ENCODE results near the gene DSP.

The DSP gene

GRCh38 chr6:7630792-7631191 is 89.3 kb downstream of the DSP start:
- Histone ChIP-seq H4K20me1 (ENCODE audit: insufficient read depth, low read length, poor library complexity, severe bottlenecking) (no peaks in the 10 kb centered on the region), H3F3A (ENCODE audit: low read depth) (no peaks in the 10 kb centered on the region), H2AFZ (ENCODE audit: low read length) (no peak overlapping the region), H3K36me3 (ENCODE audit: insufficient read depth, low read length) (no peaks in the 10 kb centered on the region), H3K9me2 (replicated peaks; ENCODE audit: low read depth, low read length) (no peaks in the 10 kb centered on the region), H3K4me1 (ENCODE audit: insufficient read depth, low read length, poor library complexity, severe bottlenecking) (no peaks in the 10 kb centered on the region), H3K79me2 (ENCODE audit: insufficient read depth, low read length) (no peaks in the 10 kb centered on the region), H3K4me3 (ENCODE audit: low read length, poor library complexity, severe bottlenecking) (no peak overlapping the region), H3K4me2 (ENCODE audit: low read depth, low read length, poor library complexity, severe bottlenecking) (no peak overlapping the region), H3K27me3 (ENCODE audit: insufficient read depth, low read length, poor library complexity, severe bottlenecking) (no peaks in the 10 kb centered on the region), H3K9ac (ENCODE audit: low read depth, low read length, poor library complexity, severe bottlenecking) (no peak overlapping the region), H3K9me3 (ENCODE audit: insufficient read depth, low read depth, low read length) (no peaks in the 10 kb centered on the region)
- TF ChIP-seq EZH2phosphoT487 (IDR thresholded peaks at IDR 0.05; ENCODE audit: borderline replicate concordance): no peak
- TF ChIP-seq, protein P1, sequence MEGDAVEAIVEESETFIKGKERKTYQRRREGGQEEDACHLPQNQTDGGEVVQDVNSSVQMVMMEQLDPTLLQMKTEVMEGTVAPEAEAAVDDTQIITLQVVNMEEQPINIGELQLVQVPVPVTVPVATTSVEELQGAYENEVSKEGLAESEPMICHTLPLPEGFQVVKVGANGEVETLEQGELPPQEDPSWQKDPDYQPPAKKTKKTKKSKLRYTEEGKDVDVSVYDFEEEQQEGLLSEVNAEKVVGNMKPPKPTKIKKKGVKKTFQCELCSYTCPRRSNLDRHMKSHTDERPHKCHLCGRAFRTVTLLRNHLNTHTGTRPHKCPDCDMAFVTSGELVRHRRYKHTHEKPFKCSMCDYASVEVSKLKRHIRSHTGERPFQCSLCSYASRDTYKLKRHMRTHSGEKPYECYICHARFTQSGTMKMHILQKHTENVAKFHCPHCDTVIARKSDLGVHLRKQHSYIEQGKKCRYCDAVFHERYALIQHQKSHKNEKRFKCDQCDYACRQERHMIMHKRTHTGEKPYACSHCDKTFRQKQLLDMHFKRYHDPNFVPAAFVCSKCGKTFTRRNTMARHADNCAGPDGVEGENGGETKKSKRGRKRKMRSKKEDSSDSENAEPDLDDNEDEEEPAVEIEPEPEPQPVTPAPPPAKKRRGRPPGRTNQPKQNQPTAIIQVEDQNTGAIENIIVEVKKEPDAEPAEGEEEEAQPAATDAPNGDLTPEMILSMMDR (conservative IDR thresholded peaks at IDR 0.05; ENCODE audit: low read length): no peak

DNA sequence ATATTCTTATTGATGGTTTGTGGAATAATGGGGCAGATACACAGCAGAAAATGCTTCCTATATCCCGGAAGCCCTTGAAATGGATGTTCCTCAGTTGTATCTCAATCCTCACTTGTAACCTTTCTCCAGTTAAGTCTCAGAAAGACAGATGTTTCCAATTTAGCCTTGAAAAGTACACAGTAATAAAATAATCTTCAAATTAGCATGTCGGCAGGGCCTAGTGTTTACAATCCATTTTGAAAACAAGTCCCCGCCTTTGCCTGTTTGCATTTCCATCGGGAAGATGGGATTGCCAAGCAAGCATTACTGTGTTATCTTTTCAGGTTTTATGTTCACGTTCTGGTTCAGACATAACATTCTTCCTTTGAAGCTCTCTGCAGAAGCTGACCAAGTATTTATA is 90.0 kb downstream of the DSP start:
- Histone ChIP-seq H3K4me3 (ENCODE audit: low read length, poor library complexity, severe bottlenecking) (no peak overlapping the region), H2AFZ (ENCODE audit: low read length) (no peak overlapping the region), H4K20me1 (ENCODE audit: insufficient read depth, low read length, poor library complexity, severe bottlenecking) (no peaks in the 10 kb centered on the region), H3K79me2 (ENCODE audit: insufficient read depth, low read length) (no peaks in the 10 kb centered on the region), H3F3A (ENCODE audit: low read depth) (no peaks in the 10 kb centered on the region), H3K36me3 (ENCODE audit: insufficient read depth, low read length) (no peaks in the 10 kb centered on the region), H3K4me2 (ENCODE audit: low read depth, low read length, poor library complexity, severe bottlenecking) (no peak overlapping the region), H3K4me1 (ENCODE audit: insufficient read depth, low read length, poor library complexity, severe bottlenecking) (no peaks in the 10 kb centered on the region), H3K9ac (ENCODE audit: low read depth, low read length, poor library complexity, severe bottlenecking) (no peak overlapping the region), H3K9me3 (ENCODE audit: insufficient read depth, low read depth, low read length) (no peaks in the 10 kb centered on the region), H3K27me3 (ENCODE audit: insufficient read depth, low read length, poor library complexity, severe bottlenecking) (no peaks in the 10 kb centered on the region), H3K9me2 (replicated peaks; ENCODE audit: low read depth, low read length) (no peaks in the 10 kb centered on the region; the same call in 1 of the 2 replicates)
- no peak for TF ChIP-seq EZH2phosphoT487 (IDR thresholded peaks at IDR 0.05; ENCODE audit: borderline replicate concordance)
- TF ChIP-seq, protein P1 (conservative IDR thresholded peaks at IDR 0.05; ENCODE audit: low read length): no peak

DNA sequence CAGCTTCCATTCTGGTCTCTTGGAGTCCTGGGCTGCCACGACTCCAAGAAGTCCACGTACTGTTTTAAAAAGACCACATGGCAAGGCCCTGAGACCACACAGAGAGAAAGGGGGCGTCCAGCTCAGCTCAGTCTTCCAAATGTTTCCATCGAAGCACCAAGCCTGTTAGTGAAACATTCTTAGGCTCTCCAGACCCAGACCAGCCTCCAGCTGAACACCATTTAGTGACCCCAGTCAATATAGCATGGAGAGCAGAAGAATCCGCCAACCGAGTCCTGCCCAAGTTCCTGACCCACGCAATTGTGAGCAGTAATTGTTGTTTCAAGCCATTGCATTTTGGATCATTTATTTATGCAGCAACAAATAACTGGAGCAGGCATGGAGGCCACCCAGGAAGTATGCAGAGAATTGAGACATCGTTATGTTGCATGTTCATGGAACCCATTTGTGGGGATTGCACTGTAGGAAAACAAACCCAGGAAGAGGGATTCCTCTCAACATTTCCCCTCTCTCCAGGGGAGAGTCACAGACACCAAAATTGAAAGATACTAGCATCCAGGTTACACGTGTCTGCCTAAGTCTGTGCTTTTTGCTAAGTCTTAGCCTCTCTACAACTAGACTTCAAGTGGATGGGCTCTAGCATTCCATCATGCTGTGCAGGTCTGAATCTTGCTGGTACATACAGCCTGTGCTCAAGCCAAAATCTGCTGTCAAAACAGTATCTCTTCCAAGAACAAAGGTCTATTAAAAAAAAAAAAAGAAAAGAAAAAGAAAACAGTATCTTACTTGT is 91.2 kb downstream of the DSP start:
- Histone ChIP-seq H3K4me3 (ENCODE audit: low read length, poor library complexity, severe bottlenecking) (no peak overlapping the region), H3K9ac (ENCODE audit: low read depth, low read length, poor library complexity, severe bottlenecking) (no peak overlapping the region), H3F3A (ENCODE audit: low read depth) (no peaks in the 10 kb centered on the region), H3K27me3 (ENCODE audit: insufficient read depth, low read length, poor library complexity, severe bottlenecking) (no peaks in the 10 kb centered on the region), H3K9me2 (replicated peaks; ENCODE audit: low read depth, low read length) (no peaks in the 10 kb centered on the region; the same call in 1 of the 2 replicates), H3K4me1 (ENCODE audit: insufficient read depth, low read length, poor library complexity, severe bottlenecking) (no peaks in the 10 kb centered on the region), H3K9me3 (ENCODE audit: insufficient read depth, low read depth, low read length) (no peaks in the 10 kb centered on the region), H4K20me1 (ENCODE audit: insufficient read depth, low read length, poor library complexity, severe bottlenecking) (no peaks in the 10 kb centered on the region), H3K36me3 (ENCODE audit: insufficient read depth, low read length) (no peaks in the 10 kb centered on the region), H3K79me2 (ENCODE audit: insufficient read depth, low read length) (no peaks in the 10 kb centered on the region), H2AFZ (ENCODE audit: low read length) (no peak overlapping the region), H3K4me2 (ENCODE audit: low read depth, low read length, poor library complexity, severe bottlenecking) (no peak overlapping the region)
- no peak for TF ChIP-seq EZH2phosphoT487 (IDR thresholded peaks at IDR 0.05; ENCODE audit: borderline replicate concordance)
- TF ChIP-seq, protein P1 (conservative IDR thresholded peaks at IDR 0.05; ENCODE audit: low read length): no peak

Measured in Loucy (cell line).